ENCODE results near the gene DNASE1L1. TPM values are rescaled to one million over a fixed set of nuclear protein-coding genes. Genes with fewer than 3 reads are reported as not detected.
"Not testable (repeated sequence)": the region's sequence is repeated elsewhere in the genome, so short reads cannot be mapped to it uniquely, and the experiment has no call there.

The DNASE1L1 gene
- total RNA-seq, 1 donor from 2014 or later, result 24.8 TPM

- intact Hi-C loops (cut with micrococcal nuclease), result not testable (repeated sequence)
Measured at GRCh38 chrX:154388094-154388493, 21.0 kb downstream of the DNASE1L1 start.

- intact Hi-C loops (cut with micrococcal nuclease), result no loop called here
Measured at GRCh38 chrX:154384284-154384892, 24.7 kb downstream of the DNASE1L1 start.

GRCh38 chrX:154383359-154384283, 25.4 kb downstream of the DNASE1L1 start:
- intact Hi-C loops (cut with micrococcal nuclease), result no loop called here

GRCh38 chrX:154382483-154383069, 26.5 kb downstream of the DNASE1L1 start:
- intact Hi-C loops (cut with micrococcal nuclease), result no loop called here

GRCh38 chrX:154381271-154381670, 27.8 kb downstream of the DNASE1L1 start:
- intact Hi-C loops (cut with micrococcal nuclease), result no loop called here

- intact Hi-C loops (cut with micrococcal nuclease), result no loop called here
Measured at GRCh38 chrX:154380787-154381186, 28.3 kb downstream of the DNASE1L1 start.

- intact Hi-C loops (cut with micrococcal nuclease), result no loop called here
Measured at GRCh38 chrX:154380153-154380552, 28.9 kb downstream of the DNASE1L1 start.

GRCh38 chrX:154379569-154379951, 29.5 kb downstream of the DNASE1L1 start:
- intact Hi-C loops (cut with micrococcal nuclease), result loop anchor here (1.0 kb wide), 1 partner anchor 10 kb away; no protein-coding TSS in a partner anchor

- intact Hi-C loops (cut with micrococcal nuclease), result loop anchor here (1.0 kb wide), 1 partner anchor 10 kb away; no protein-coding TSS in a partner anchor
Measured at GRCh38 chrX:154378799-154379568, 30.1 kb downstream of the DNASE1L1 start, which contains the start of gene EMD. Gene EMD, plus strand, starts transcription at chrX:154379295. Its CDS starts 190 bp downstream, at chrX:154379485.

- intact Hi-C loops (cut with micrococcal nuclease), result no loop called here
Measured at GRCh38 chrX:154378059-154378798, 30.8 kb downstream of the DNASE1L1 start.

- intact Hi-C loops (cut with micrococcal nuclease), result no loop called here
Measured at GRCh38 chrX:154376774-154377173, 32.3 kb downstream of the DNASE1L1 start.

GRCh38 chrX:154375156-154375504, 33.9 kb downstream of the DNASE1L1 start:
- intact Hi-C loops (cut with micrococcal nuclease), result no loop called here

- intact Hi-C loops (cut with micrococcal nuclease), result no loop called here
Measured at GRCh38 chrX:154374313-154375155, 34.5 kb downstream of the DNASE1L1 start, which contains the start of gene FLNA. Gene FLNA, minus strand, starts transcription at chrX:154374634. Its CDS starts 3,389 bp downstream, at chrX:154371245.

- intact Hi-C loops (cut with micrococcal nuclease), result no loop called here
Measured at GRCh38 chrX:154373340-154374306, 35.4 kb downstream of the DNASE1L1 start.

GRCh38 chrX:154372612-154373022, 36.4 kb downstream of the DNASE1L1 start:
- intact Hi-C loops (cut with micrococcal nuclease), result no loop called here

- intact Hi-C loops (cut with micrococcal nuclease), result loop anchor here (2.0 kb wide), 2 partner anchors 65 to 399 kb away; partner anchors contain the start of genes GDI1 and TMEM187
Measured at GRCh38 chrX:154371789-154372300, 37.2 kb downstream of the DNASE1L1 start.

GRCh38 chrX:154371017-154371788, 37.9 kb downstream of the DNASE1L1 start:
- intact Hi-C loops (cut with micrococcal nuclease), result loop anchor here (2.0 kb wide), 2 partner anchors 66 to 398 kb away; partner anchors contain the start of genes GDI1 and TMEM187
